ENCODE results near the gene ECE1. TPM values are rescaled to one million over a fixed set of nuclear protein-coding genes. Genes with fewer than 3 reads are reported as not detected.

The ECE1 gene
- total and polyA plus RNA-seq, 2 of the 13 experiments (the other 11 are each of a cell fraction or from before 2014, with no cell fraction given), result 13.5 to 21.2 TPM

DNA sequence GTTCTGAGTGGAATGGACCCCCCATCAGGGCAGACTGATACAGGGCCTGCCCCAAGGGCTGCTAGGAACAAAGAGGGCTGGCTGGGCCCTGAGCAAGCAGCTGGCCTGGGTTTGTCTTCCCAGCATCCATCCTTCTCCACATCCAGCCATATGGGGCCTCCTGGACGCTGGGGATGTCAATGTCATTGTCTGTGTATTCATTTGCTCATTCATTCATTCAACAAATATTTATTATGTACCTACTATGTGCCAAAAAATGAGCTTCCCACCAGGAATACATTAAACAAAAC, 15.6 kb upstream of the ECE1 start (continued):
- TF ChIP-seq ZHX2 (IDR thresholded peaks at IDR 0.05; ENCODE audit: low read depth) (no peak), ZHX2 (CRISPR knock-in tag; IDR thresholded peaks at IDR 0.05; ENCODE audit: borderline replicate concordance) (no peak), HHEX (CRISPR knock-in tag; IDR thresholded peaks at IDR 0.05) (no peak)
- TF ChIP-seq, protein P1, sequence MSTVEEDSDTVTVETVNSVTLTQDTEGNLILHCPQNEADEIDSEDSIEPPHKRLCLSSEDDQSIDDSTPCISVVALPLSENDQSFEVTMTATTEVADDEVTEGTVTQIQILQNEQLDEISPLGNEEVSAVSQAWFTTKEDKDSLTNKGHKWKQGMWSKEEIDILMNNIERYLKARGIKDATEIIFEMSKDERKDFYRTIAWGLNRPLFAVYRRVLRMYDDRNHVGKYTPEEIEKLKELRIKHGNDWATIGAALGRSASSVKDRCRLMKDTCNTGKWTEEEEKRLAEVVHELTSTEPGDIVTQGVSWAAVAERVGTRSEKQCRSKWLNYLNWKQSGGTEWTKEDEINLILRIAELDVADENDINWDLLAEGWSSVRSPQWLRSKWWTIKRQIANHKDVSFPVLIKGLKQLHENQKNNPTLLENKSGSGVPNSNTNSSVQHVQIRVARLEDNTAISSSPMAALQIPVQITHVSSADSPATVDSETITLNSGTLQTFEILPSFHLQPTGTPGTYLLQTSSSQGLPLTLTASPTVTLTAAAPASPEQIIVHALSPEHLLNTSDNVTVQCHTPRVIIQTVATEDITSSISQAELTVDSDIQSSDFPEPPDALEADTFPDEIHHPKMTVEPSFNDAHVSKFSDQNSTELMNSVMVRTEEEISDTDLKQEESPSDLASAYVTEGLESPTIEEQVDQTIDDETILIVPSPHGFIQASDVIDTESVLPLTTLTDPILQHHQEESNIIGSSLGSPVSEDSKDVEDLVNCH (CRISPR knock-in tag; IDR thresholded peaks at IDR 0.05), result no peak

All from HepG2 (cell line).